GM23338 (cell line): ENCODE measurements around the gene AVP. TPM values are rescaled to one million over a fixed set of nuclear protein-coding genes. Genes with fewer than 3 reads are reported as not detected.

Experiments
- ATAC-seq: fragments of 200-7000 bp; cut with Tn5 transposase; 3 replicates; pipeline ENCODE4 v1.9.1; 2020
- DNase-seq: peaks from one replicate; pipeline ENCODE4 v3.0.0-alpha.2; 2015; ENCODE audit warnings: low spot score
- H2AFZ ChIP-seq: fragments of 200-600 bp; sonication (generic); 2 replicates; pipeline ENCODE4 v1.8.0; 2016; ENCODE audit warnings: antibody characterized with exemption, mild to moderate bottlenecking, moderate library complexity
- H3F3A ChIP-seq: fragments of 200-600 bp; sonication (generic); replicated peaks from 2 replicates; pipeline ENCODE4 v1.8.0; 2017; ENCODE audit warnings: antibody characterized with exemption, mixed run types, low read depth
- H3K27ac ChIP-seq: fragments of 200-600 bp; sonication (generic); 2 replicates; pipeline ENCODE4 v1.6.1; 2016; ENCODE audit warnings: low read depth
- H3K27me3 ChIP-seq: fragments of 200-600 bp; sonication (generic); 2 replicates; pipeline ENCODE4 v1.8.0; 2016; ENCODE audit warnings: mild to moderate bottlenecking, mixed run types, moderate library complexity; ENCODE audit not compliant: insufficient read depth
- H3K36me3 ChIP-seq: fragments of 200-600 bp; sonication (generic); 2 replicates; pipeline ENCODE4 v1.8.0; 2016; ENCODE audit warnings: mild to moderate bottlenecking; ENCODE audit not compliant: insufficient read depth
- H3K4me1 ChIP-seq: fragments of 200-600 bp; sonication (generic); 2 replicates; pipeline ENCODE4 v1.8.0; 2016; ENCODE audit warnings: mild to moderate bottlenecking, moderate library complexity; ENCODE audit not compliant: insufficient read depth
- H3K4me2 ChIP-seq: fragments of 200-600 bp; sonication (generic); 2 replicates; pipeline ENCODE4 v1.7.1; 2017; ENCODE audit warnings: mixed run types
- H3K4me3 ChIP-seq: fragments of 200-600 bp; sonication (generic); 2 replicates; pipeline ENCODE4 v1.6.1; 2016; ENCODE audit warnings: mixed run types
- H3K79me2 ChIP-seq: fragments of 200-600 bp; sonication (generic); replicated peaks from 2 replicates; pipeline ENCODE4 v1.8.0; 2017; ENCODE audit warnings: mild to moderate bottlenecking; ENCODE audit not compliant: insufficient read depth
- H3K9me2 ChIP-seq: fragments of 200-600 bp; sonication (generic); 2 replicates; pipeline ENCODE4 v1.8.0; 2017; ENCODE audit not compliant: insufficient read depth
- H4K20me1 ChIP-seq: fragments of 200-600 bp; sonication (generic); replicated peaks from 2 replicates; pipeline ENCODE4 v1.8.0; 2017; ENCODE audit warnings: mild to moderate bottlenecking; ENCODE audit not compliant: insufficient read depth
- H3K27ac Mint-ChIP-seq: 2 replicates; pipeline ENCODE4 v1.8.0; 2020; ENCODE audit warnings: inconsistent platforms, mild to moderate bottlenecking, moderate library complexity, mixed read lengths
- H3K27me3 Mint-ChIP-seq: 3 replicates; pipeline ENCODE4 v1.8.0; 2022; ENCODE audit warnings: low read depth, mild to moderate bottlenecking, moderate library complexity, mixed read lengths, inconsistent platforms; ENCODE audit not compliant: insufficient read depth, poor library complexity
- H3K36me3 Mint-ChIP-seq: 3 replicates; pipeline ENCODE4 v1.8.0; 2021; ENCODE audit warnings: low read depth, mild to moderate bottlenecking, inconsistent platforms, moderate library complexity, mixed read lengths
- H3K4me1 Mint-ChIP-seq: 3 replicates; pipeline ENCODE4 v1.8.0; 2020; ENCODE audit warnings: mild to moderate bottlenecking, inconsistent platforms, mixed read lengths
- H3K4me3 Mint-ChIP-seq: 3 replicates; pipeline ENCODE4 v1.8.0; 2021; ENCODE audit warnings: moderate library complexity, mild to moderate bottlenecking, inconsistent platforms, mixed read lengths
- H3K9me3 Mint-ChIP-seq: 3 replicates; pipeline ENCODE4 v1.8.0; 2020; ENCODE audit warnings: moderate library complexity, mild to moderate bottlenecking, inconsistent platforms, mixed read lengths
- CREB1 ChIP-seq: fragments of 250-450 bp; sonication (Bioruptor Pico); IDR thresholded peaks from 2 replicates; pipeline ENCODE4 v1.5.0; 2020; ENCODE audit warnings: low read depth, mild to moderate bottlenecking, moderate library complexity
- CTCF ChIP-seq, 2 experiments: fragments of 200-600 bp in 1 of 2; sonication (generic) in 1 of 2; conservative IDR thresholded peaks; 2 replicates each; pipeline versions ENCODE4 v1.5.1 to v1.6.1; 2016 to 2017; ENCODE audit warnings: antibody characterized with exemption in 2 of 2, low read depth in 2 of 2, mild to moderate bottlenecking in 2 of 2, moderate library complexity in 1 of 2
- ETS1 ChIP-seq: IDR thresholded peaks from 2 replicates; pipeline ENCODE4 v1.6.1; 2016; ENCODE audit warnings: antibody characterized with exemption
- EZH2 ChIP-seq: fragments of 200-600 bp; sonication (generic); IDR thresholded peaks from one replicate; pipeline ENCODE4 v1.8.0; 2017; ENCODE audit warnings: antibody characterized with exemption, mild to moderate bottlenecking, low read depth; ENCODE audit not compliant: unreplicated experiment
- EZH2phosphoT487 ChIP-seq: fragments of 200-600 bp; sonication (generic); IDR thresholded peaks from one replicate; pipeline ENCODE4 v1.8.1; 2018; ENCODE audit warnings: antibody characterized with exemption; ENCODE audit not compliant: unreplicated experiment
- JUNB ChIP-seq: IDR thresholded peaks from one replicate; pipeline ENCODE4 v1.6.1; 2016; ENCODE audit warnings: antibody characterized with exemption; ENCODE audit not compliant: unreplicated experiment
- NANOG ChIP-seq: IDR thresholded peaks from 2 replicates; pipeline ENCODE4 v1.6.1; 2016; ENCODE audit warnings: antibody characterized with exemption, borderline replicate concordance
- POLR2AphosphoS5 ChIP-seq: IDR thresholded peaks from 2 replicates; pipeline ENCODE4 v1.6.1; 2016; ENCODE audit warnings: antibody characterized with exemption, low read depth
- REST ChIP-seq: IDR thresholded peaks from one replicate; pipeline ENCODE4 v1.6.1; 2018; ENCODE audit warnings: antibody characterized with exemption; ENCODE audit not compliant: unreplicated experiment
- STAT1 ChIP-seq: IDR thresholded peaks from one replicate; pipeline ENCODE4 v1.6.1; 2016; ENCODE audit warnings: antibody characterized with exemption; ENCODE audit not compliant: unreplicated experiment
- ZNF114 ChIP-seq: fragments of 250-450 bp; sonication (Bioruptor Pico); IDR thresholded peaks from 2 replicates; pipeline ENCODE4 v1.5.0; 2020; ENCODE audit warnings: mild to moderate bottlenecking, moderate library complexity
- ZNF331 ChIP-seq: fragments of 250-450 bp; sonication (Bioruptor Pico); IDR thresholded peaks from 2 replicates; pipeline ENCODE4 v1.5.0; 2020; ENCODE audit warnings: low read depth, mild to moderate bottlenecking, moderate library complexity
- ZNF462 ChIP-seq: fragments of 250-450 bp; sonication (Bioruptor Pico); IDR thresholded peaks from 2 replicates; pipeline ENCODE4 v1.5.0; 2020; ENCODE audit warnings: mild to moderate bottlenecking, moderate library complexity
- polyA plus RNA-seq: library from polyadenylated mRNA; unstranded; fragments of >200 nt; fragmentation: Nextera tagmentation; extraction: Ambion mirVana; gene quantifications from 2 replicates; pipeline ENCODE4 v1.2.1, GENCODE V29; 2016
- total RNA-seq: library from RNA; depleted of rRNA; stranded (reverse); fragments of >200 nt; shearing (Covaris generic); gene quantifications from 2 replicates; pipeline ENCODE4 v1.2.3, GENCODE V29; 2014

Gene AVP
- total and polyA plus RNA-seq, 2 experiments from 2014 or later: 0.60 TPM; not detected in 1

- H2AFZ ChIP-seq: no peak overlapping the region
- no peak overlapping the region for H3K4me2 ChIP-seq
- no peak for TF ChIP-seq ZNF114 (CRISPR knock-in tag)
- no peak for TF ChIP-seq ZNF462 (CRISPR knock-in tag)
- TF ChIP-seq EZH2phosphoT487: no peak
- no peak for TF ChIP-seq CREB1 (CRISPR knock-in tag)
- no peak for TF ChIP-seq REST
- TF ChIP-seq CTCF (conservative IDR thresholded peaks at IDR 0.05; ENCODE audit: low read depth in 2 of 2): no peak
- no peak for TF ChIP-seq ETS1
- TF ChIP-seq JUNB: no peak
- TF ChIP-seq POLR2AphosphoS5: no peak
- TF ChIP-seq EZH2: no peak
- no peak for TF ChIP-seq NANOG
- no peak for TF ChIP-seq STAT1
- TF ChIP-seq ZNF331 (CRISPR knock-in tag): no peak
- H3K79me2 ChIP-seq: no peaks in the 10 kb centered on the region
- H3K4me3 ChIP-seq: no peak overlapping the region
- H3K36me3 ChIP-seq: no peaks in the 10 kb centered on the region
- no peak for ATAC-seq
- H3K4me1 Mint-ChIP-seq: no peaks in the 10 kb centered on the region
- H3K27me3 Mint-ChIP-seq: peaks cover 2% of the 10 kb centered on the region
- no peak overlapping the region for H3K27ac ChIP-seq
- no peak overlapping the region for H3K27ac Mint-ChIP-seq
- no peaks in the 10 kb centered on the region for H3K27me3 ChIP-seq
- peaks cover 39% of the 10 kb centered on the region for H3K9me3 Mint-ChIP-seq
- no peaks in the 10 kb centered on the region; the same call in 1 of the 2 replicates for H4K20me1 ChIP-seq
- no peaks in the 10 kb centered on the region for H3K9me2 ChIP-seq
- H3K4me1 ChIP-seq: no peaks in the 10 kb centered on the region
- no peak overlapping the region for H3K4me3 Mint-ChIP-seq
- H3F3A ChIP-seq: no peaks in the 10 kb centered on the region
- no peak for DNase-seq
- peaks cover 23% of the 10 kb centered on the region for H3K36me3 Mint-ChIP-seq
Measured at GRCh38 chr20:3128275-3128984, 43.9 kb upstream of the AVP start.
